Tibial nerve (tissue), 4 donors: ENCODE data around the gene ANKRD6. TPM values are rescaled to one million over a fixed set of nuclear protein-coding genes. Genes with fewer than 3 reads are reported as not detected.

ENCODE experiments used
- DNase-seq, 2 donors: peaks; one replicate each; pipeline ENCODE4 v3.0.0-alpha.2; 2019; ENCODE audit warnings: low spot score in 2 of 2
- H3K27ac ChIP-seq, 4 donors: fragments of 200-600 bp; sonication (generic) in 3 of 4; one replicate each; pipeline ENCODE4 v1.5.1; 2017 to 2019; ENCODE audit warnings: mild to moderate bottlenecking in 1 of 4
- H3K27me3 ChIP-seq, 2 donors: fragments of 200-600 bp; sonication (generic) in 1 of 2; one replicate each; pipeline versions ENCODE4 v1.5.1 to v1.6.0; 2017 to 2019
- H3K36me3 ChIP-seq, 3 donors: fragments of 200-600 bp; sonication (generic); one replicate each; pipeline ENCODE4 v1.5.1; 2018 to 2019
- H3K4me1 ChIP-seq, 4 donors: fragments of 200-600 bp; sonication (generic) in 3 of 4; one replicate each; pipeline ENCODE4 v1.5.1; 2017 to 2019
- H3K4me3 ChIP-seq, 4 donors: fragments of 200-600 bp; sonication (generic) in 3 of 4; one replicate each; pipeline ENCODE4 v1.5.1; 2017 to 2019; ENCODE audit warnings: mild to moderate bottlenecking in 1 of 4, moderate library complexity in 1 of 4
- H3K9me3 ChIP-seq, 4 donors: fragments of 200-600 bp; sonication (generic) in 3 of 4; one replicate each; pipeline ENCODE4 v1.5.1; 2017 to 2019
- CTCF ChIP-seq, 5 experiments: fragments of 200-600 bp in 3 of 5; fragments of 450-650 bp in 2 of 5; sonication (generic) in 3 of 5; IDR thresholded peaks; one replicate each; pipeline ENCODE4 v1.5.1; 2016 to 2019; ENCODE audit warnings: antibody characterized with exemption in 5 of 5, mild to moderate bottlenecking in 3 of 5, moderate library complexity in 2 of 5
- EP300 ChIP-seq, 2 donors: sonication (generic); formaldehyde crosslinking; IDR thresholded peaks; one replicate each; pipeline ENCODE4 v1.6.1; 2017; ENCODE audit warnings: antibody characterized with exemption in 2 of 2, mild to moderate bottlenecking in 1 of 2
- POLR2A ChIP-seq, 2 donors: fragments of 450-650 bp; IDR thresholded peaks; one replicate each; pipeline ENCODE4 v1.6.1; 2017; ENCODE audit warnings: antibody characterized with exemption in 2 of 2, mild to moderate bottlenecking in 2 of 2, moderate library complexity in 2 of 2
- WGBS, 2 donors: methylation state at CpG; one replicate each; pipeline ENCODE4 v1.1.5; 2018; 5-methylcytosine and 5-hydroxymethylcytosine counted together
- total RNA-seq, 4 donors: library from RNA; depleted of rRNA; stranded (reverse); fragments of >200 nt; gene quantifications; one replicate each; pipeline ENCODE4 v1.1.0, GENCODE V29; 2016

Gene ANKRD6
- total RNA-seq, 4 donors from 2014 or later: 10.1 to 22.8 (median 13.0) TPM

GRCh38 chr6:89464295-89464694, 31.3 kb downstream of the ANKRD6 start:
- TF ChIP-seq POLR2A (IDR thresholded peaks at IDR 0.05): no peak
- no peak for TF ChIP-seq CTCF (IDR thresholded peaks at IDR 0.05)
- TF ChIP-seq EP300 (IDR thresholded peaks at IDR 0.05): no peak
- no peaks in the 10 kb centered on the region for H3K36me3 ChIP-seq
- H3K27ac ChIP-seq: no peak overlapping the region
- no peaks in the 10 kb centered on the region for H3K27me3 ChIP-seq
- 64 to 70% methylated on average over 2 of the region's 2 CpGs for WGBS, 2 donors
- H3K4me1 ChIP-seq: no peaks in the 10 kb centered on the region
- no peak overlapping the region for H3K4me3 ChIP-seq
- DNase-seq: no peak
- no peaks in the 10 kb centered on the region for H3K9me3 ChIP-seq

GRCh38 chr6:89467437-89467836, 34.5 kb downstream of the ANKRD6 start:
- Histone ChIP-seq H3K27me3 (no peaks in the 10 kb centered on the region), H3K36me3 (no peaks in the 10 kb centered on the region), H3K9me3 (no peaks in the 10 kb centered on the region), H3K27ac (no peak overlapping the region), H3K4me3 (no peak overlapping the region), H3K4me1 (no peaks in the 10 kb centered on the region)
- DNase-seq: no peak
- 91 to 94% methylated on average over 1 of the region's 1 CpG for WGBS, 2 donors
- TF ChIP-seq CTCF (IDR thresholded peaks at IDR 0.05) (no peak), EP300 (IDR thresholded peaks at IDR 0.05) (no peak), POLR2A (IDR thresholded peaks at IDR 0.05) (no peak)

GRCh38 chr6:89468998-89469397, 36.0 kb downstream of the ANKRD6 start:
- no peaks in the 10 kb centered on the region for H3K9me3 ChIP-seq
- H3K4me1 ChIP-seq: no peaks in the 10 kb centered on the region
- TF ChIP-seq POLR2A (IDR thresholded peaks at IDR 0.05): no peak
- TF ChIP-seq CTCF (IDR thresholded peaks at IDR 0.05): no peak
- no peak for TF ChIP-seq EP300 (IDR thresholded peaks at IDR 0.05)
- no peaks in the 10 kb centered on the region for H3K36me3 ChIP-seq
- H3K27me3 ChIP-seq: no peaks in the 10 kb centered on the region
- no peak overlapping the region for H3K27ac ChIP-seq
- DNase-seq: no peak
- H3K4me3 ChIP-seq: no peak overlapping the region
- WGBS, 2 donors: 47 to 56% methylated on average over 1 of the region's 1 CpG

- Histone ChIP-seq H3K27me3 (no peaks in the 10 kb centered on the region), H3K27ac (no peak overlapping the region), H3K9me3 (no peaks in the 10 kb centered on the region), H3K4me1 (peaks cover 0 to 12% (median 3%) of the 10 kb centered on the region in 4 donors), H3K36me3 (no peaks in the 10 kb centered on the region), H3K4me3 (no peak overlapping the region)
- TF ChIP-seq CTCF (IDR thresholded peaks at IDR 0.05) (no peak), POLR2A (IDR thresholded peaks at IDR 0.05) (no peak), EP300 (IDR thresholded peaks at IDR 0.05) (no peak)
- no peak for DNase-seq
- WGBS, 2 donors: 74 to 75% methylated on average over 4 of the region's 4 CpGs
Observed at GRCh38 chr6:89471287-89471867, 38.4 kb downstream of the ANKRD6 start.

- no peak overlapping the region for H3K4me3 ChIP-seq
- WGBS, 2 donors: 71% methylated on average over 2 of the region's 2 CpGs
- no peaks in the 10 kb centered on the region for H3K36me3 ChIP-seq
- TF ChIP-seq CTCF (IDR thresholded peaks at IDR 0.05) (no peak), EP300 (IDR thresholded peaks at IDR 0.05) (no peak), POLR2A (IDR thresholded peaks at IDR 0.05) (no peak)
- H3K9me3 ChIP-seq: no peaks in the 10 kb centered on the region
- peaks cover 0 to 12% (median 3%) of the 10 kb centered on the region in 4 donors for H3K4me1 ChIP-seq
- no peak for DNase-seq
- no peaks in the 10 kb centered on the region for H3K27me3 ChIP-seq
- H3K27ac ChIP-seq: no peak overlapping the region
Observed at GRCh38 chr6:89475101-89475500, 42.1 kb downstream of the ANKRD6 start.
